ENCODE data around the gene TBC1D5. TPM values are rescaled to one million over a fixed set of nuclear protein-coding genes. Genes with fewer than 3 reads are reported as not detected.

The TBC1D5 gene
- total and polyA plus RNA-seq, 2 of the 4 experiments (the other 2 are of a cell fraction), result 16.4 to 57.0 TPM

DNA sequence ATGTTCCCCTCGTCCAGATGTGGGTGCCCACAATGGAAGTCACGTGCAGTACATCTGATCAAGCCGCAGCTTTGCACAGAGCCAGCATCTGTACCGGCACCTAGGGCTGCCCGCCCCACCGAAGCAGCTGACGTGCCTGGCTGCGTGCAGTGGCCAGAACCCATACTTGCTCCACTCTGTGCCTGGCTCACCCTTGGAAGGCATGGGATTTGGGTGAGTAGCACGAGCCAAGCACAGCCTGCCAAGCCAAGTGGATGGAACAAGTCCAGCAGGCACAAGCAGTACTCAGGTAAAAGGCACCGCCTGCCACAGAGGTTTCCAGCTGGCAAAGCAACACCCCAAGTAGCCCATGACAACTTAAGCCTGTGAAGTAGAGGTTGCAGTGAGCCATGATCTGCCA, 261.3 kb downstream of the TBC1D5 start:
- H3K27ac ChIP-seq (ENCODE audit: insufficient read depth, low read length), result no peak overlapping the region
- WGBS, 2 experiments (ENCODE audit: extremely low coverage in 2 of 2, insufficient read length in 1 of 2), result 100% methylated on average over 4 of the region's 10 CpGs; no CpG with 5 or more reads in 1 of the 2 experiments
- H3K23ac ChIP-seq (ENCODE audit: low read depth, low read length), result no peak overlapping the region
- no peak overlapping the region for H3K9ac ChIP-seq (ENCODE audit: low read depth, low read length)
- H2BK120ac ChIP-seq (ENCODE audit: low read depth, low read length), result no peak overlapping the region
- H3K9me1 ChIP-seq (ENCODE audit: insufficient read depth, low read length), result no peaks in the 10 kb centered on the region
- no peak overlapping the region for H4K91ac ChIP-seq (ENCODE audit: insufficient read depth, low read depth, low read length)
- TF ChIP-seq CEBPB (IDR thresholded peaks at IDR 0.05; ENCODE audit: low read depth, low read length) (no peak), CTCF (conservative IDR thresholded peaks at IDR 0.05; ENCODE audit: low read depth, low read length) (no peak), RAD21 (IDR thresholded peaks at IDR 0.05; ENCODE audit: low read length) (no peak), POLR2A (IDR thresholded peaks at IDR 0.05; ENCODE audit: low read depth, low read length) (no peak), RFX5 (IDR thresholded peaks at IDR 0.05; ENCODE audit: low read depth, low read length) (no peak), ELK1 (IDR thresholded peaks at IDR 0.05; ENCODE audit: borderline replicate concordance, low read depth, low read length) (no peak), FOS (IDR thresholded peaks at IDR 0.05; ENCODE audit: low read depth, low read length) (no peak), MAFK (IDR thresholded peaks at IDR 0.05; ENCODE audit: low read depth, low read length) (no peak), USF2 (IDR thresholded peaks at IDR 0.05; ENCODE audit: low read depth, low read length) (no peak), MAZ (IDR thresholded peaks at IDR 0.05; ENCODE audit: borderline replicate concordance, low read depth, low read length) (no peak), RCOR1 (IDR thresholded peaks at IDR 0.05; ENCODE audit: insufficient replicate concordance, low read length) (no peak), CHD1 (IDR thresholded peaks at IDR 0.05; ENCODE audit: low read depth, low read length) (no peak), MXI1 (IDR thresholded peaks at IDR 0.05; ENCODE audit: borderline replicate concordance, low read depth, low read length) (no peak), BHLHE40 (IDR thresholded peaks at IDR 0.05; ENCODE audit: low read depth, low read length) (no peak), NFE2L2 (IDR thresholded peaks at IDR 0.05; ENCODE audit: low read depth, low read length) (no peak), SMC3 (IDR thresholded peaks at IDR 0.05; ENCODE audit: low read depth, low read length) (no peak)
- H4K20me1 ChIP-seq (ENCODE audit: insufficient read depth, low read length), result no peaks in the 10 kb centered on the region
- ChIA-PET POLR2A (ENCODE audit: unreplicated experiment) (no interaction called here), CTCF (no interaction called here)
- no peak overlapping the region for H2AK9ac ChIP-seq (replicated peaks; ENCODE audit: low read depth, low read length, poor library complexity)
- no peak overlapping the region for H3K18ac ChIP-seq (ENCODE audit: low read depth, low read length)
- H3K27me3 ChIP-seq (ENCODE audit: control insufficient read depth, insufficient read depth, low read length), result no peaks in the 10 kb centered on the region
- ATAC-seq (ENCODE audit: low read depth), result no peak
- dilution Hi-C loops (cut with HindIII; ENCODE audit: low sequenced_read_pairs, unreplicated experiment), result no loop called here
- no peaks in the 10 kb centered on the region for H3K79me1 ChIP-seq (ENCODE audit: low read depth in 1 of 2, low read length in 2 of 2)
- H3K4me3 ChIP-seq (ENCODE audit: insufficient read depth, low read depth, low read length), result no peak overlapping the region
- H2BK20ac ChIP-seq (ENCODE audit: low read depth, low read length), result no peak overlapping the region
- H2BK5ac ChIP-seq (ENCODE audit: low read depth, low read length, poor library complexity, severe bottlenecking), result no peak overlapping the region
- H4K8ac ChIP-seq (ENCODE audit: low read depth in 2 of 2, low read length in 2 of 2), result no peak overlapping the region
- H3K36me3 ChIP-seq (ENCODE audit: control insufficient read depth, insufficient read depth, low read length), result no peaks in the 10 kb centered on the region
- no peaks in the 10 kb centered on the region for H3K9me3 ChIP-seq (ENCODE audit: control insufficient read depth, insufficient read depth, low read length)
- BruUV-seq (replicated peaks), result no TSS peak
- DNase-seq, result no peak
- H3K4ac ChIP-seq (ENCODE audit: low read depth, low read length), result no peak overlapping the region
- H4K5ac ChIP-seq (ENCODE audit: low read depth, low read length), result no peak overlapping the region
- no peak overlapping the region for H3K56ac ChIP-seq (ENCODE audit: extremely low read depth, insufficient read depth, low read length)
- H3K4me1 ChIP-seq (ENCODE audit: control insufficient read depth, insufficient read depth, low read length), result no peaks in the 10 kb centered on the region; the same call in 1 of the 2 replicates
- H2AFZ ChIP-seq (replicated peaks; ENCODE audit: low read length, poor library complexity), result no peak overlapping the region
- H2AK5ac ChIP-seq (ENCODE audit: low read depth, low read length), result no peak overlapping the region
- no peak overlapping the region for H3K14ac ChIP-seq (replicated peaks; ENCODE audit: low read depth, low read length)
- H3K4me2 ChIP-seq (ENCODE audit: low read depth, low read length), result no peak overlapping the region
- H2BK15ac ChIP-seq (ENCODE audit: low read depth, low read length), result no peak overlapping the region
- intact Hi-C loops (cut with micrococcal nuclease), result no loop called here
- in situ Hi-C loops (cut with MboI; ENCODE audit: low sequenced_read_pairs), result no loop called here

Measured in IMR-90 (cell line).